Hematopoietic multipotent progenitor cell treated with erythropoietin and hydrocortisone succinate and interleukin-3 and kit ligand, for 17 days (in vitro differentiated cells): ENCODE results near the gene BCR.

Experiments used
- DNase-seq: peaks from one replicate; pipeline ENCODE4 v3.0.0-alpha.2; 2015; ENCODE audit warnings: low spot score

BCR gene

DNA sequence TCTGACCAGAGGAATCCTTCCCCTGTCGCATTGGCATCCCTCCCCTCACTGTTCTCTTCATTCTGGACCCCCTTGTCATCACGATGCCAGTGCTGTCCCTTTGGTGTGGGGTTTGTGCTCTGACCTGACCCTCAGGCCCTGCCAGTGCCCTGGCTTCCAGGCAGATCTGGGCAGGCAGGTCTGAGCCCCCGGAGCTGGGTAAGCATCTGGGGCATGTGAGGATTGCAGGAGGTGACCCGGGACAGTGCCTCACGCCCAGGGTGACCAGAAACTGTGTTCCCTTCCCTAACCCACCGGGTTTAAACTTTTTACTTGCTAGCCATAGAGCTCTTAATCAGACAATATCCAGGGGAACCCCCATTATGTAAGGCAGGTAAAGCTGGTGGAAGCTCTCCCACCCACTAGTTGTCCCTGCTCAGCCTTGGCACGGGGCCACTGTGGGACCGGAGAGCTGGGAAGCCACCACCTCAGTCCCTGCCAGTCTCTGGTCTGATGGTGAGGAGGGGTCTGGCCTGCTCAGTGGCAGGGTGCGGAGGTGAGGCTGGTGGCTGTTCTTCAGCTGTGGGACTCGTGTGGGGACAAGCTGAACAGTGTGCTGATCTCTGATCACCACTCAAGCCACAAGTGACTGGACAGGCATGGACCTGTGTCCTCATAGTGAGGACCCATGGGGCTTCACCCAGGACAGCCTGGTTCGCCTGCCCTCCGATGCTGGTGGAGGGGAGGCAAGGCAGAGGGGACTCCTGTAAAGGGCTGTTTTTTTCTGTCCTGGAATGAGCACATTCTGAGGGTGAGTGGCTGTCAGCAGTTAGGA lies 38.0 kb downstream of the BCR start:
- no peak for DNase-seq

DNA sequence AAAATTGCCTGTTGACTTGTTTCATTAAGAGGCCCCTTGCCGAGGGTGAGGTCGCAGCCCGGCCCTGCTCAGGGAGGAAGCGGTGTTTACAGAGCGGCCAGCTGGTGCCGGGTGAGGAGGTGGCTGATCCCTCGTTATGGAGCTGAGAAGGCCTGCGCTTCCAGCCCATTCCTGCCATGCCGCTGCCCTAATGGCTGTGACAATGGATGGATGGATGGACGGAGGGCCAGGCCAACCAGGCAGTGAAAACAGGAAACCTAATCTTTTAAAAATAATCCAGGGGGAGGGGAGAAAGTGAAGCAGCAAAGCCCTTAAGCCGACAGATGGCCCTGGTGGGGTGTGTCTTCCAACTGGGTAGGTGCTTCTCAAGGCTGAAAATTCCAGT lies 38.5 kb downstream of the BCR start:
- DNase-seq: no peak

GRCh38 chr22:23219317-23219716 lies 39.0 kb downstream of the BCR start:
- no peak for DNase-seq

GRCh38 chr22:23219822-23220484 lies 39.6 kb downstream of the BCR start:
- DNase-seq: no peak

DNA sequence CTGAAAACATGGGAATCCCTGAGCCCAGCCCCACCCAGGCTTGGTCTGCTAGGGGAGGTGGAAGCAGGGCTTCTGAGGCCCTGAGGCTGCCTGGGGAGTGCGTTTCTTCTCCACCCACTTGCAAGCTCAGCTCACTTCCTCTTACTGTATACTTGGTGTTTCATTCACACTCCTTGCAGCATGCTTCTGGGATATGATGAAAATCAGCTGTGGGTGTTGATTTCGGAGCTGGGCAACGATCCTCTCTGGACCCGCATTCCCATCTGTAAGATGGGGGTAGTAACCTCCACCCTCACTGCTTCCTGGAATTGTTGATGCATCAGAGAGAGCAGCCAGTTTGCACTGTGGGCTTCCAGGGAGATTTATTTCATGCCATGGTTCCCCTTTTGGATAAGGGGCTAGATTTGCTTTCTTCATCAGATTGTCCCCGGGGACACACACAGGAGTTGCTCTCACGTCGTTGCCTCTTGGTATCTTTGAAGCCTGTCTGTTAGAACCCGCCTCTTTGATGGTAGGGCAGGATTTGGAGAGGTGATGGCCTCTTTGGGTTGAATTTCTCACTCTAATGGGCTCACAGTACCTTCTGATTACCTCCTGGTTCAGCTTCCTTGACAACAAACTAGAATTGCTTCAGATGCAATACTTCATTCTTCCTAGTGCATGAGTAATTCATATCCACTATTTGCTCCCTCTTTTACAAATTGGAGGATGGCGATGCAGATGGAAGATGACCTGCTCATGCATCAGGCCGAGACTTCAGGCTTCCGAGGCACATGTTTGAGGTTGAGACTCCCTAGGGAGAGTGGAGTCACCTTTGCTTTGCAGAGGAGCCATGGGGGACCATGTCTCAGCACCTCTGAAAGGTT lies 40.4 kb downstream of the BCR start:
- no peak for DNase-seq

DNA sequence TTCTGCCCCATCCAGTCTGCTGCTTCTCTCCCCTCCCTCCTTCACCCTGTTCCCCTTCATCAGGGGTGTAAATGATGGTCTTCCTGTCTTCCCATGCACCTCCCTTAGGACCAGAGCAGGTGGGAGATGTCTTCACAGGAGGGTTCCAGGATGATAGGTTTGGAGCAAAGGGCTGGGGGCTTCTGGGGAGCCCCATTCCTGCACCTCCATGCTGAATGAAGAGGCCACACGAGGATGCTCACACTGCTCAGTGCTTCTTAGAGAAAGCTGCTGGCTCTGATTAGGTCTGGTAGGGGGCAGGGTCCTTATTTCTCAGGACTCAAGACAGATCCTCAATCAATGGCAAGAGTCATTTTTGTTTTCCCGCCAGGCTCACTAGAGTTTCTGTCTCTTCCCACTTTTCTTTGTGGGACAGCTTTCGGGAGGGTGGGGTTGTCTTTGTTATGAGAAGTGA lies 41.1 kb downstream of the BCR start:
- no peak for DNase-seq

DNA sequence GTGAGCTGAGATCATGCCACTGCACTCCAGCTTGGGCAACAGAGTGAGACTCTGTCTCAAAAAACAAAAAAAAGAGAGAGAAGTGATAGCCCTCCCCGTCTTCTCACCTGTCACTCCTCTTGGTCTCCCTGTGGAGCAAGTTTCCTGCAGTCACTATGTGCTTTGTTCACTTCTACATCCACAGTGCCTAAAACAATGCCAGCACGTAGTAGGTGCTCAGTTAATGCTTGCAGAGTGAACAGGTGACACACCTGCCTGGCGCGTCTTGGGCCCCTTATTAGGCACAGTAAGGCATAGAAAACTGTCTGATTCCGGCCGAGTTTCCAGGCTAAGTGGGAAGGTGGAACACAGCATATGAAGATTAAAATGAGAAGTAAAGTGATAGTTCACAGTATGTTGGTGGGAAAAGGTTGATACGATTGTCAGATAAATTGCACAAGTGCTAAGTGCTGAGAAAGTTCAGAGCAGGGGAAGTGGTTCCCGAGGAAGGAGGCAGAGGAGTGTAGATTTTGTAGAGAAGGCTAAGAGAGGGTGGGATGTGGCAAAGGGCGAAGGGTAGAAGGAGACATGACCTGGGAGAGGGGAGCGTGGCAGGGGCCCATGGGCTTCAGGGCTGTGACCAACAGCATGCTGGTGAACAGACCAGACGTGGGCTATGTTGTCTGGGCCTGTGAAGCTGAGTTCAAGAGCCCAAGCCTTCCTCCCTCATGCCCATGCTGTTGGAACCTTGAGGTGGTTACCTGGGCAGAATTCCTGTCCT lies 41.9 kb downstream of the BCR start:
- no peak for DNase-seq

- no peak for DNase-seq
Observed at GRCh38 chr22:23222793-23223568, 42.7 kb downstream of the BCR start.

- DNase-seq: peak; percentile 9
Observed at GRCh38 chr22:23223569-23224317, 43.4 kb downstream of the BCR start.

DNA sequence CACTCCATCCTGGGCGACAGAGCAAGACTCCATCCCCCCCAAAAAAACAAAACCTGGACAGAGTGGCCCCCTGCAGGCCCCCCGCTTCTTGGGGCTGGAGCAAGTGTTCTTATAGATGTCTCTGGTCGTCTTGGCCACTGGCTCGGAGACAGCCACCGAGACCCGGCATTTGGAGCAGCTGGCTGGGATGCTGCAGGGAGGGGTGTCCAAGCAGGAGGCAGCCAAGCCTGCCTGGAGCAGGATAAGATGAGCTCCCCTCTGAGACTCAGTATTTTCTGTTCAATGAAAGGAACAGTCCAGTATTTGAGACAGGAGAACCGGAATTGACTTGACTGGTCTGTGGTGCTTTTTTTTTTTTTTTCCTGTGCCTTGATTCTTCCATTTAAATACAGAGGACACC lies 44.5 kb downstream of the BCR start:
- no peak for DNase-seq

- no peak for DNase-seq
Observed at GRCh38 chr22:23225337-23225723, 45.0 kb downstream of the BCR start.

- no peak for DNase-seq
Observed at GRCh38 chr22:23225724-23226496, 45.6 kb downstream of the BCR start.

- DNase-seq: no peak
Observed at GRCh38 chr22:23226497-23226850, 46.2 kb downstream of the BCR start.

DNA sequence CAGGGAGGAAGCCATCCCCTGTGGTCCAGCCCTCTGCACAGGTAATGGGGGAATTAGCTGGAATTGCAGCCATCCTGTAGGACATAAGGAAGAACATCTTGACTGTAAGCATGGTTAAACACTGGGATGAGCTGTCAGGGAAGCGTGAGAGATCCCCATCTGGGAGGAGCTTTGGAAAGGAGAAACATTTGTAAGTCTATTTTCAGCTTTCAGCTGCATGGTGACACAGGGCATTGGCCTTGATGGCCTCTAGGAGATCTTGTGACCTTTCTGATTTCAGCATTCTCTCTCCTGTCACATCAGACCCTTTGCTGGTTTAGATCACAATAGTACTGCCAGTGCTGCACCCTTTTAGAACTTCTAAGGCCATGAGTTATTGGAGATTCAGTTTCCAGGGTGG lies 47.1 kb downstream of the BCR start:
- no peak for DNase-seq

DNA sequence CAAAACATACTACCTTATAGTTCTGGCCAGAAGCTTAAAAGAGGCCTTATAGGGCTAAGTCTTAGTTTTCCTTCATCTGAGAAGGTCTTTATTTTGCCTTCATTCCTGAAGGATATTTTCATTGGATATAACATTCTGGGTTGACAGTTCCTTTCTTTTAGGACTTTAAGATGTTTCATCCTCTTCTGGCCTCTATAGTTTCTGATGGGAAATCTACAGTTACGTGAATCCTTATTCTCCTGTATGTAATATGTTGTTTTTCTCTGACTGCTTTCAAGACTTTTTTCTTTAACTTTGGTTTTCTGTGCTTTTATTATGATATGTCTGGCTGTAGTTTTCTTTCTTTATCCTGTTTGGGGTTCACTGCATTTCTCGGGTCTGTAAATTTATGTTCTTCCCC lies 48.2 kb downstream of the BCR start:
- no peak for DNase-seq

DNA sequence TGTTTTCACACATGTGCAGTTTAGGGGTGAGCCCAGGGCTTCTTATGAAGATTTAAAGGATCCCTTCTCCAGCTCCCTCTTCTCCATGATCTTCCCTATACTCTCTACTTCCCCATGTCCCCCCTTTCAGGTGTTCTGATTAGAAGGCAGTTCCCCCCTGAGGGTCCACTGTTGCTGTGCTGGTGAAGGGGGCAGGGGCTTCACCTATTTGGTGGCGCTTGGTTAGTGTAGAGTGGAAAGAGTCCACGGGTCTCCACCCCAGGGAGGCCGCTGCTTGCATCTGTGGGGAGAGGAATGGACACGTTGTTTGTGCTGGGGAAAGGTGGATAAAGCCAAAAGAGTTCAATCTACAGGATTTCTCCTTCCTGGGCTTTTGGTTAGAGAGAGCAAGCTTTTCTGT lies 49.3 kb downstream of the BCR start:
- DNase-seq: no peak

- no peak for DNase-seq
Observed at GRCh38 chr22:23230348-23231068, 50.2 kb downstream of the BCR start.

GRCh38 chr22:23231471-23232093 lies 51.3 kb downstream of the BCR start:
- DNase-seq: no peak
